Neural cell (in vitro differentiated cells): ENCODE data around the gene DOP1B. TPM values are rescaled to one million over a fixed set of nuclear protein-coding genes. Genes with fewer than 3 reads are reported as not detected.

ENCODE experiments used
- H2AFZ ChIP-seq: fragments of 200-600, 300-800 bp; sonication (generic), shearing (Covaris generic); 2 replicates; pipeline ENCODE4 v1.6.0; 2014; ENCODE audit warnings: low read depth, mild to moderate bottlenecking, antibody characterized with exemption, low read length, moderate library complexity
- H3F3A ChIP-seq: fragments of 200-600 bp; shearing (Covaris generic); 2 replicates; pipeline ENCODE4 v1.6.1; 2016; ENCODE audit warnings: mild to moderate bottlenecking, moderate library complexity, mixed read lengths, antibody characterized with exemption, low read length; ENCODE audit not compliant: insufficient read depth, poor library complexity, severe bottlenecking
- H3K27ac ChIP-seq: fragments of 200-600, 300-800 bp; sonication (generic), shearing (Covaris generic); 2 replicates; pipeline ENCODE4 v1.5.1; 2014; ENCODE audit warnings: mild to moderate bottlenecking, low read length, moderate library complexity
- H3K27me3 ChIP-seq: fragments of 300-800, 200-600 bp; sonication (generic), shearing (Covaris generic); 2 replicates; pipeline ENCODE4 v1.6.0; 2014; ENCODE audit warnings: mild to moderate bottlenecking, low read depth, low read length, moderate library complexity; ENCODE audit not compliant: insufficient read depth
- H3K36me3 ChIP-seq: fragments of 300-800, 200-600 bp; sonication (generic), shearing (Covaris generic); 2 replicates; pipeline ENCODE4 v1.5.1; 2014; ENCODE audit warnings: mild to moderate bottlenecking, antibody characterized with exemption, low read length, moderate library complexity; ENCODE audit not compliant: insufficient read depth
- H3K4me2 ChIP-seq: fragments of 300-800, 200-600 bp; sonication (generic), shearing (Covaris generic); 2 replicates; pipeline ENCODE4 v1.6.0; 2014; ENCODE audit warnings: mild to moderate bottlenecking, low read length
- H3K4me3 ChIP-seq: fragments of 300-800, 200-600 bp; sonication (generic), shearing (Covaris generic); 2 replicates; pipeline ENCODE4 v1.5.1; 2014; ENCODE audit warnings: mild to moderate bottlenecking, low read length, moderate library complexity
- H3K79me2 ChIP-seq: fragments of 200-600 bp; shearing (Covaris generic); replicated peaks from 2 replicates; pipeline ENCODE4 v1.6.0; 2014; ENCODE audit warnings: mild to moderate bottlenecking, low read length, moderate library complexity; ENCODE audit not compliant: insufficient read depth
- H3K9ac ChIP-seq: fragments of 300-800, 200-600 bp; sonication (generic), shearing (Covaris generic); 2 replicates; pipeline ENCODE4 v1.6.1; 2016; ENCODE audit warnings: mild to moderate bottlenecking, low read length, mixed read lengths
- H3K9me2 ChIP-seq: fragments of 200-600 bp; shearing (Covaris generic); 2 replicates; pipeline ENCODE4 v1.6.1; 2016; ENCODE audit warnings: mild to moderate bottlenecking, low read length, mixed read lengths; ENCODE audit not compliant: insufficient read depth
- H3K9me3 ChIP-seq: fragments of 200-600, 300-800 bp; sonication (generic), shearing (Covaris generic); 2 replicates; pipeline ENCODE4 v1.6.1; 2016; ENCODE audit warnings: mild to moderate bottlenecking, mixed run types, low read length, moderate library complexity, mixed read lengths
- H4K20me1 ChIP-seq: fragments of 200-600 bp; shearing (Covaris generic); 2 replicates; pipeline ENCODE4 v1.6.1; 2016; ENCODE audit warnings: mild to moderate bottlenecking, mixed run types; ENCODE audit not compliant: insufficient read depth
- EP300 ChIP-seq: fragments of 450-650 bp; conservative IDR thresholded peaks from 2 replicates; pipeline ENCODE4 v1.6.1; 2014; ENCODE audit warnings: antibody characterized with exemption, mild to moderate bottlenecking, moderate library complexity; ENCODE audit not compliant: poor library complexity, severe bottlenecking
- EZH2 ChIP-seq: fragments of 200-600, 300-800 bp; shearing (Covaris generic), sonication (generic); IDR thresholded peaks from 2 replicates; pipeline ENCODE4 v1.6.1; 2014; ENCODE audit warnings: antibody characterized with exemption, low read length, borderline replicate concordance, mild to moderate bottlenecking; ENCODE audit not compliant: insufficient read depth, poor library complexity, severe bottlenecking
- MXI1 ChIP-seq: fragments of 450-650 bp; conservative IDR thresholded peaks from 2 replicates; pipeline ENCODE4 v1.6.1; 2014; ENCODE audit warnings: antibody characterized with exemption, mild to moderate bottlenecking; ENCODE audit not compliant: poor library complexity, severe bottlenecking
- POLR2AphosphoS5 ChIP-seq: IDR thresholded peaks from 2 replicates; pipeline ENCODE4 v1.6.1; 2012
- RAD21 ChIP-seq: fragments of 450-650 bp; conservative IDR thresholded peaks from 2 replicates; pipeline ENCODE4 v1.6.1; 2014; ENCODE audit warnings: antibody characterized with exemption, mild to moderate bottlenecking, moderate library complexity
- SMC3 ChIP-seq: fragments of 450-650 bp; conservative IDR thresholded peaks from 2 replicates; pipeline ENCODE4 v1.6.1; 2014; ENCODE audit warnings: antibody characterized with exemption, mild to moderate bottlenecking, moderate library complexity; ENCODE audit not compliant: poor library complexity
- TAF1 ChIP-seq: IDR thresholded peaks from 2 replicates; pipeline ENCODE4 v1.6.1; 2012; ENCODE audit warnings: low read depth
- polyA plus RNA-seq: library from polyadenylated mRNA; depleted of rRNA; stranded (reverse); fragments of >200 nt; gene quantifications from 2 replicates; pipeline ENCODE4 v1.2.3, GENCODE V29; 2014
- TF ChIP-seq, protein P1 (sequence below): fragments of 450-650 bp; IDR thresholded peaks from 2 replicates; pipeline ENCODE4 v1.5.1; 2014; ENCODE audit warnings: antibody characterized with exemption, mild to moderate bottlenecking, moderate library complexity; ENCODE audit not compliant: poor library complexity, severe bottlenecking
- TF ChIP-seq, protein P2 (sequence below): IDR thresholded peaks from 2 replicates; pipeline ENCODE4 v1.6.1; 2012; ENCODE audit warnings: borderline replicate concordance

Gene DOP1B
- polyA plus RNA-seq, 1 donor from 2014 or later = 14.0 TPM

- no peaks in the 10 kb centered on the region for H3K9me2 ChIP-seq
- H4K20me1 ChIP-seq = no peaks in the 10 kb centered on the region
- no peaks in the 10 kb centered on the region for H3K9me3 ChIP-seq
- TF ChIP-seq POLR2AphosphoS5 (no peak), EP300 (no peak), TAF1 (no peak), SMC3 (no peak), RAD21 (no peak), EZH2 (no peak), MXI1 (no peak)
- TF ChIP-seq, protein P1, sequence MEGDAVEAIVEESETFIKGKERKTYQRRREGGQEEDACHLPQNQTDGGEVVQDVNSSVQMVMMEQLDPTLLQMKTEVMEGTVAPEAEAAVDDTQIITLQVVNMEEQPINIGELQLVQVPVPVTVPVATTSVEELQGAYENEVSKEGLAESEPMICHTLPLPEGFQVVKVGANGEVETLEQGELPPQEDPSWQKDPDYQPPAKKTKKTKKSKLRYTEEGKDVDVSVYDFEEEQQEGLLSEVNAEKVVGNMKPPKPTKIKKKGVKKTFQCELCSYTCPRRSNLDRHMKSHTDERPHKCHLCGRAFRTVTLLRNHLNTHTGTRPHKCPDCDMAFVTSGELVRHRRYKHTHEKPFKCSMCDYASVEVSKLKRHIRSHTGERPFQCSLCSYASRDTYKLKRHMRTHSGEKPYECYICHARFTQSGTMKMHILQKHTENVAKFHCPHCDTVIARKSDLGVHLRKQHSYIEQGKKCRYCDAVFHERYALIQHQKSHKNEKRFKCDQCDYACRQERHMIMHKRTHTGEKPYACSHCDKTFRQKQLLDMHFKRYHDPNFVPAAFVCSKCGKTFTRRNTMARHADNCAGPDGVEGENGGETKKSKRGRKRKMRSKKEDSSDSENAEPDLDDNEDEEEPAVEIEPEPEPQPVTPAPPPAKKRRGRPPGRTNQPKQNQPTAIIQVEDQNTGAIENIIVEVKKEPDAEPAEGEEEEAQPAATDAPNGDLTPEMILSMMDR = no peak
- TF ChIP-seq, protein P2, sequence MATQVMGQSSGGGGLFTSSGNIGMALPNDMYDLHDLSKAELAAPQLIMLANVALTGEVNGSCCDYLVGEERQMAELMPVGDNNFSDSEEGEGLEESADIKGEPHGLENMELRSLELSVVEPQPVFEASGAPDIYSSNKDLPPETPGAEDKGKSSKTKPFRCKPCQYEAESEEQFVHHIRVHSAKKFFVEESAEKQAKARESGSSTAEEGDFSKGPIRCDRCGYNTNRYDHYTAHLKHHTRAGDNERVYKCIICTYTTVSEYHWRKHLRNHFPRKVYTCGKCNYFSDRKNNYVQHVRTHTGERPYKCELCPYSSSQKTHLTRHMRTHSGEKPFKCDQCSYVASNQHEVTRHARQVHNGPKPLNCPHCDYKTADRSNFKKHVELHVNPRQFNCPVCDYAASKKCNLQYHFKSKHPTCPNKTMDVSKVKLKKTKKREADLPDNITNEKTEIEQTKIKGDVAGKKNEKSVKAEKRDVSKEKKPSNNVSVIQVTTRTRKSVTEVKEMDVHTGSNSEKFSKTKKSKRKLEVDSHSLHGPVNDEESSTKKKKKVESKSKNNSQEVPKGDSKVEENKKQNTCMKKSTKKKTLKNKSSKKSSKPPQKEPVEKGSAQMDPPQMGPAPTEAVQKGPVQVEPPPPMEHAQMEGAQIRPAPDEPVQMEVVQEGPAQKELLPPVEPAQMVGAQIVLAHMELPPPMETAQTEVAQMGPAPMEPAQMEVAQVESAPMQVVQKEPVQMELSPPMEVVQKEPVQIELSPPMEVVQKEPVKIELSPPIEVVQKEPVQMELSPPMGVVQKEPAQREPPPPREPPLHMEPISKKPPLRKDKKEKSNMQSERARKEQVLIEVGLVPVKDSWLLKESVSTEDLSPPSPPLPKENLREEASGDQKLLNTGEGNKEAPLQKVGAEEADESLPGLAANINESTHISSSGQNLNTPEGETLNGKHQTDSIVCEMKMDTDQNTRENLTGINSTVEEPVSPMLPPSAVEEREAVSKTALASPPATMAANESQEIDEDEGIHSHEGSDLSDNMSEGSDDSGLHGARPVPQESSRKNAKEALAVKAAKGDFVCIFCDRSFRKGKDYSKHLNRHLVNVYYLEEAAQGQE = no peak
- peaks cover 3% of the 10 kb centered on the region for H3K27me3 ChIP-seq
- H3K36me3 ChIP-seq = no peaks in the 10 kb centered on the region
- no peaks in the 10 kb centered on the region for H3K79me2 ChIP-seq
- no peak overlapping the region for H3K27ac ChIP-seq
- no peak overlapping the region for H3K4me2 ChIP-seq
- no peaks in the 10 kb centered on the region for H3F3A ChIP-seq
- no peak overlapping the region for H3K9ac ChIP-seq
- no peak overlapping the region for H3K4me3 ChIP-seq
- no peak overlapping the region for H2AFZ ChIP-seq
Measured at GRCh38 chr21:36124395-36124794, 32.2 kb upstream of the DOP1B start.

DNA sequence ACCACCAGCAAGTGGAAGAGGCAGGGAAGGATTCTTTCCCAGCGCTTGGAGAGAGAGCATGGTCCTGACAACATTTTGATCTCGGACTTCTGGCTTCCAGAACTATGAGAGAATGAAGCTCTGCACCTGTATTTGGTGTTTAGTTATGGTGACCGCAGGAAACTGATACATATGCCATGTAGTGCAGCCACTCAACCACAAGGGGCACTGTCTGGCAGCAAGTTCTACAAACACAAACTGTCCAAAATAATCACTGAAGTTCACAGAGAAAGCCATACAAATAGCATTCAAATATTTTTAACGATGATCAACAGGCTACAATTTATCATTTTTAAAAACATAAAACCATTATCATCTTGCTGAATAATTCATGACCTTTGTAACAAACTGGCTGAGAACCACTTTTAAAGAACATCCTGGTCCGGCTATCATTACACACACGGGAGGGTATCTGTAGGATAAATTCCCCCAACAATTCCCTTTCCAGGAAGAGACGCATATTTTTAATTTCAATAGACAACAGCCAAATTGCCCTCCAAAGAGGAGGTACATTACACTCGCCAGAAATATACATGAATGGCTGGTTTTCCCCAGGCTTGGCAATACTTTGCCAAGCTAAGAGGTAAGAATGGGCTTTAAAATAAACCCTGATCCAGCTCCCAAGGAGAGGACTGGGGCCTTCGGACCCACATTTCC is 31.0 kb upstream of the DOP1B start:
- Histone ChIP-seq H2AFZ (no peak overlapping the region), H3K9me2 (no peaks in the 10 kb centered on the region), H4K20me1 (no peaks in the 10 kb centered on the region), H3K9ac (no peak overlapping the region), H3K79me2 (no peaks in the 10 kb centered on the region), H3K27ac (no peak overlapping the region), H3K36me3 (no peaks in the 10 kb centered on the region), H3K4me3 (no peak overlapping the region), H3F3A (no peaks in the 10 kb centered on the region), H3K9me3 (no peaks in the 10 kb centered on the region), H3K27me3 (peaks cover 7% of the 10 kb centered on the region), H3K4me2 (no peak overlapping the region)
- TF ChIP-seq EZH2 (no peak), RAD21 (peak; percentile 42), EP300 (no peak), TAF1 (no peak), SMC3 (no peak), MXI1 (no peak), POLR2AphosphoS5 (no peak)
- TF ChIP-seq, protein P2 = no peak
- TF ChIP-seq, protein P1 = peak; percentile 75
